Measurements from ENCODE around the gene SEMA3E. TPM values are rescaled to one million over a fixed set of nuclear protein-coding genes. Genes with fewer than 3 reads are reported as not detected.
A peak's percentile ranks its signal among the peaks of the same experiment; 100 is the strongest.

Gene SEMA3E
- total and polyA plus RNA-seq, 8 donors = 2.1 to 38.0 (median 23.8) TPM

DNA sequence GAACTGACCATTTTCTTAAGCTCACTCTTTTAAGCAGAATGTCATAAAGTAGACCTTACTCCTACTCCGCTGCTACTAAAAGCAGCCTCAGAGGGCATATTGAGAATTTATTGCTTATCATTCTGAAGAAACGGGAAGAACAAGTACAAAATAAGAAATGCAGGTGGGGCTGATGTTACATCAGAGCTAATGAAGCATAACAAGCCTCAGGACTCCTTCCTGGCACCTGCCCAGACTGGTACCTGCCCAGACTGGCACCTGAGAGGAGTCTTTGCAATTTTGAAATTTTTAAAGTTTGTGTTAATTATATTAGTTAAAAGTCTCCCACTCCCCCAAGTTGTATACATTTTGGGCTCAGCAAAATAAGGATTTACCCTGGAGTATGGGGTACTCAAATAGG lies 162.4 kb downstream of the SEMA3E start:
- H3K36me3 ChIP-seq = no peaks in the 10 kb centered on the region
- no peak for TF ChIP-seq CTCF (IDR thresholded peaks at IDR 0.05)
- H3K4me3 ChIP-seq = no peak overlapping the region
- no peak for DNase-seq
- no peak for ATAC-seq
- H3K4me1 ChIP-seq = no peaks in the 10 kb centered on the region
- intact Hi-C loops (cut with DNase I) = no loop called here
- H3K27me3 ChIP-seq = no peaks in the 10 kb centered on the region
- H3K9me3 ChIP-seq = no peaks in the 10 kb centered on the region
- no peak overlapping the region for H3K27ac ChIP-seq

DNA sequence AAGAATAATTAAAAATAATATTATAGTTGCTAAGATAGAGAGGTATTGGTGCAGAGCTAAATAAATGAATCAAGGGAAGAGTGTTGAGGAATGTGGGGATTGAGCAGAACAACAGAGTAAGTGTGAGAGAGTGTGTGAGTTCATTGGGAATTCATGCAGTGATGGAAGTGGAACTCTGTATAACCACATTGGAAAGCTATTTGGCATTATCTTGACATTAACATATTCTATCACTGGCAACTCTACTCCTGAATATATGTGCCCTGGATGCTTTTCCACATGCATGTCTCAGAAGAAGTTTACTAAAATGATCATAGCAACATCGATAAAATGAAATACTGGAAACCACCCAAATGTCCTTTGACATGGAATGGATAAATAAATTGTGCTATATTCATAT lies 164.1 kb downstream of the SEMA3E start:
- Histone ChIP-seq H3K27ac (no peak overlapping the region), H3K36me3 (no peaks in the 10 kb centered on the region), H3K9me3 (no peaks in the 10 kb centered on the region), H3K27me3 (no peaks in the 10 kb centered on the region), H3K4me3 (no peak overlapping the region), H3K4me1 (no peaks in the 10 kb centered on the region)
- ATAC-seq = no peak
- TF ChIP-seq CTCF (IDR thresholded peaks at IDR 0.05) = no peak
- intact Hi-C loops (cut with DNase I) = no loop called here
- no peak for DNase-seq

DNA sequence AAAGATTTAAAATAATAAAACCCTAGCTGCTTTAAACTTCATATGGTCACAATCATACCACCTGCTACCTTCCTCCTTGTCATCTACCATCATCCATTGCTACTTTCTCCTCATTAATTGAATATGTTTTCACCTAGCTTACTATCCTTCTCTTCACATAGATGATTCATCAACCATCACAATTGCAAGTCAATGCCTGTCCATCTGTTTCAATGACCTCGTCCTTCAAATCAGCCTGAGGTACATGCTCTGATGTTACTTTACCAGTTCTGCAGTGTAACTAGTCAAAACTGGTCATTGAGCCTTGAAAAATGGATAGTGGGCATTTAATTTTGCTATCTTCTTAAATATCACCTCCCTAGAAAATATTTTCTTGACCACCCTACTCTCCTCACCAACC lies 164.7 kb downstream of the SEMA3E start:
- TF ChIP-seq CTCF (IDR thresholded peaks at IDR 0.05) = no peak
- Histone ChIP-seq H3K4me3 (no peak overlapping the region), H3K9me3 (no peaks in the 10 kb centered on the region), H3K36me3 (no peaks in the 10 kb centered on the region), H3K27ac (no peak overlapping the region), H3K27me3 (no peaks in the 10 kb centered on the region), H3K4me1 (no peaks in the 10 kb centered on the region)
- ATAC-seq (no peak), DNase-seq (no peak)
- intact Hi-C loops (cut with DNase I) = no loop called here

GRCh38 chr7:83478616-83479015 lies 170.3 kb downstream of the SEMA3E start:
- DNase-seq = no peak
- no peak for ATAC-seq
- H3K4me1 ChIP-seq = no peaks in the 10 kb centered on the region
- no peak for TF ChIP-seq CTCF (IDR thresholded peaks at IDR 0.05)
- no peaks in the 10 kb centered on the region for H3K27me3 ChIP-seq
- no peak overlapping the region for H3K4me3 ChIP-seq
- H3K9me3 ChIP-seq = no peaks in the 10 kb centered on the region
- H3K36me3 ChIP-seq = no peaks in the 10 kb centered on the region
- no peak overlapping the region for H3K27ac ChIP-seq
- intact Hi-C loops (cut with DNase I) = no loop called here

DNA sequence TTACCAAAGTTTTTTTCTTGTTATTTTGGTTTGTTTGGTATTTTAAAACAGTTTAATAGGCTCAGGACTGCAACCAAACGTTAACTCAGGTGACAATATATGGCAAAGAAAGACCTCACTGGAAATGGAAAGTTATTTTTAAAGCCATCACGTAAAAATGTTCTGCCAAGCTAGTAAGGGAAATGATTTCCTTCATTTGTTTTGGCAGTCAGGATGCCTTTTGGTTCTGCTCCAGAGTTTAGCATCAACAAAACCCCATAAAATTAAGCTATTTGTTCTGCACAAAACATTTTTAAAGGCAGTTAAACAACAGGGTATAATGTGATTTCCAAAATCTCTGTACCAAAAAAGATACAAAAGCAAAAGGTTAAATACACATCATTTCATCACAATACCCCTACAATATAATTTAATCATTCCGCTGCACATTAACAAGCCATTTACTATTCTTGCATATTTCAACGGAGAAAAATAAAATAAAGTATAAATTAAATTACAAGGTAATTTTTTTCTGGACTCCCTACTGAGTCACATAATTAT lies 172.4 kb downstream of the SEMA3E start:
- no peak for TF ChIP-seq CTCF (IDR thresholded peaks at IDR 0.05)
- peak in 1 of 4 donors; percentile 21 for DNase-seq
- Histone ChIP-seq H3K4me1 (no peaks in the 10 kb centered on the region), H3K27me3 (no peaks in the 10 kb centered on the region), H3K36me3 (no peaks in the 10 kb centered on the region), H3K4me3 (no peak overlapping the region), H3K9me3 (no peaks in the 10 kb centered on the region), H3K27ac (no peak overlapping the region)
- intact Hi-C loops (cut with DNase I) = no loop called here
- ATAC-seq = no peak
